Stimulated activated CD8-positive, alpha-beta memory T cell treated with anti-CD3 and anti-CD28 coated beads, Interleukin-4, amount 100 ng/mL, for 1 hour (primary cell): Measurements from ENCODE around the gene SLC38A8.

ENCODE experiments used
- DNase-seq, 2 donors: peaks; one replicate each; pipeline ENCODE4 v3.0.0-alpha.2; 2020; ENCODE audit warnings: low read depth in 2 of 2, low spot score in 1 of 2

SLC38A8 gene

DNA sequence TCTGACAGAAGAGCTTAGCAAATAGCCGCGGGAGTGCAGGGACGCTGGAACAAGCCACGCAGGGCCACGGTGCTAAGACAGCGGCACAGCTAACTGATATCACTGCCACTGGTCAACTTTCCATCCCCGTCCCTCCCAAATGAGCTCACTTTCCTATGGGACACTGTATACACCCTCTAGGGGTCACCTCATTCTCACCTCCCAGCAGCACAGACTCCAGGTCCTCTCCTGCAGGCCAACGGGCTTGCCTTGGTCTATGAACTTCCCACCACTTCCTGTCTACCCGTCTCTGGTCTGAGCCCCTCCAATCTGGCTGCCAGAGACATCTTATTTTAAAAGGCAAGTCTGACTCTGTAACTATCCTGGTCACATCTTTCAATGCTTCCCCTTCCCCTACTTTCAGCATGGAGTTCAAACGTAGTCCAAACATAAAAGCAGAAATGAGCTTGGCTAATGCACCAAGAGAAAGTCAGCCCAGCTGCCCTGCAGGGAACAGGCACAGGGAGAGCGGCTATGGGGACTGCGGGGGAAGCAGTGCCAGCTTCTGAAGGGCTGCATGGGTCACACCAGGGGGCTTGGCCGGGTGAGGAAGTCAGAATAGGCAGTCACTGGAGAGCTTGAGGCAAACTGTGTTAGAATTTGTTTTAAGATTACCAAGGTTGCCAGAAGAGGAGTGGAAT, 26.3 kb upstream of the SLC38A8 start:
- DNase-seq: no peak

DNA sequence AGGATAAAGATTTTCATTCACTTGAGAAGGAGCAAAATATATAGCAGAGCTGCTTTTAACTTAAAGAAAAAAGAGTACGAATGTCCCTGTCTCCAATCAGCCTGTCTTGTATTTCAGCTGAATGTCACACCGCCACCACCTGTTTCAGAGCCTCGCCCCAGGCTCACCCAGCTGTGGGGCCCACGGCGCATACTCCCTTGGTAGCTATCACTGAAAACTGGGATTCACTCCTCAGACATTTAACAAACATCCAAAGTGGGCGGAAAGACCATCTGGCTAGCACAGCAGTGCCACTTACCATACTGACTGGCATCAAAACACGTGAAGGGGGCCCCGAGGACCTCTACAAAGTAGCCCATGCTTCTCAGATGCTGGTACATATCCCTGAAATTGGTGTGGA, 25.4 kb upstream of the SLC38A8 start:
- no peak for DNase-seq

DNA sequence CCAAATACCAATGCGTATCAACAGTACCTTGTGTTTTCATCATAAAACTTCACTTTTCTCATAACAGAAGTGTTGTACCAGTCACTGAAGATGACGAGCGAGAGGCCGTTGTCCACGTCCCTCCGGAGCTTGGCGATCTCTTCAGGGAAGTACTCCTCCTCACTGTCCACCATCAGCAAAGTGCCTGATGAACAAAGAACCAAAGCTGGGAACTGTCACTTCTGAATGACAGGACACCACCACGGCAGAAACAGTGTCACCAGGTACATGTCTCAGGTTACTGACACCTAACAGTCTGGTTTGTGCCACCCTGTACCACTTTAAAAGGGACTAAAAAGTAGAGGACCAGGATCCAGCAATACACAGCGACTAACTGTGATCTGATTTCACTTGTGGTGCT, 25.0 kb upstream of the SLC38A8 start:
- no peak for DNase-seq

DNA sequence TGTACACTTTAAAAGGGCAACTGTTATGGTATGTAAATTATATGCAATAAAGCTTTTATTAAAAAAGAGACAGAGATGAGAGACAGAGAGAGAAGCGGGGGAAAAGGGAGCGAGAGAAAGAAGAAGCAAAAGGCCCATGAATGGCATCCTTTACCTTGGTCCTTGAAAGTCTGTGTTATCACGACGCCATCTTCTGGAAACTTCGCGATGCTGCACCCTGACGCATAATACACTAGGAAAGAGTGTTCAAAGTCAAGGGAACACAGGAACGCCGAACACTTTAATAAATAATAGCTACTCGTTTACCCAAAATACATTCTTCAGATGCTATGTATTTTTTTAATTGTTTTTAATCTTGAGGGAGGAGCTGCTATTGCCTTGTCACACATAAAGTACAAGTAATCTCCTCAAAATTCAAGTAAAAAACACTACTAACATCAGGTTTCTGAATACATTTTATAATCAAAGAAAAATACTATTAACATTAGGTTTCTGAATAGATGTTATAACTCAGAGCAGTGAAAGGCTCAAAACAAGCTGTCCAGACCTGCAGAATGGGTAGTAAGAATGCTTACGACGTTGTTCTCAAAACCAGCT, 23.0 kb upstream of the SLC38A8 start:
- no peak for DNase-seq

DNA sequence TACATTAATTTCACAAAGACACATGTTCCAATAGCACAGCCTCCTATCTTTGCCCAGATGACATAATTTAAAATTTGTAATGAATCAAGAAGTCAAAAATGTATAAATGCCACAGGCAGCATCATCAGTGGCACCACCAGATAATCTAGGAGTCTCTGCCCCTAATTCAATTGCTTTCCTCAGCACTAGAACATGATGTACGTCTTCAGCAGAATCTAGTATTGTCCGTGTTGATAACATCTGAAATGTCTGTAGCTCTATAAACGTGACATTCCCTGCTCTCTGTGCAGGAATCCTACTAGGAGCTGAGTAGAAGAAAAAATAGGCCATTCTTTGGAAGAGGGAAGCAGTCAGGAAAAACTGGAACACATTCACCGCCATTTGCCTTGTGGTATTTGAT, 21.4 kb upstream of the SLC38A8 start:
- no peak for DNase-seq

DNA sequence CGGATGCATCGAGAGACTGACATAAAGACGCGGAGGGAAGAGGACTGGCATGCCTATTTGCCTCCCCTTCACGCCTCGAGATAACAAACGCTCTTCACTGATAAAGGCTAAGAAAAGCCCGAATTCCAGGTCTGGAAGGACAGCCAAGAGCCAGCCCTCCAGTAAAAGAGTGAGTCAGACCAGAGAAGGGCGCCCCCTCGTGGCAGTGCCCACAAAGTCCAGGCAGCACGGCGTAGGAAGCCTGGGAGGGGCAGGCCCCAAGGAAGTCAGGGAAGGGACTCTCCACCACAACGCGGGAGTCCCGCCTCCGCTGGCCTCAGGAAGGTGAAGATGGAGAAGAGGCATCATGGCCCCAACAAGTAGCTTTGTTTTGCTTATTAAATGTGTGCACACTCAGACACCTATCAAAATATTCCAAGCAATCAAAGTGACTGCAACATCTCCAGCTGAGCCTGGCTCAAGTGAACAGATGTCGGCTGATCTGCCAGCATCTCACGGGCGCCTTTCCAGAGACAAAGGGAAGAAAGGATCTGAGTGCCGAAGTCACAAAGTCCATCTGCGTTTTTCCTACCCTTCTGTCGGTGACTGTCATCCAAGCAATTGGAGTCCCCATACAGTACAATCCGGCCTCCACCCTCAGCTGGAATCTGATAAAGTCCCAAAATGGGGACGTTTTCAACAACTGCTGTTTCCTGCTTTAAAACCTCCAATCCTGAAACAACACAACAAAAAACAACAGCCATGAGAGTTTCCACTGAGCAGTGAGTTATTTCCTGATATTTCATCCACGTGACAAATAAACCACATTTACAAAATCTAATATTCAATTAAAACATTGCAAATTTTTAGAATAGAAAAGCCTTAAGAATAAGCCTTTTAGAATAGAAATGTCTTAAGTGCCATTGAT, 20.4 kb upstream of the SLC38A8 start:
- DNase-seq: peak in 1 of 2 donors; percentile 14

DNA sequence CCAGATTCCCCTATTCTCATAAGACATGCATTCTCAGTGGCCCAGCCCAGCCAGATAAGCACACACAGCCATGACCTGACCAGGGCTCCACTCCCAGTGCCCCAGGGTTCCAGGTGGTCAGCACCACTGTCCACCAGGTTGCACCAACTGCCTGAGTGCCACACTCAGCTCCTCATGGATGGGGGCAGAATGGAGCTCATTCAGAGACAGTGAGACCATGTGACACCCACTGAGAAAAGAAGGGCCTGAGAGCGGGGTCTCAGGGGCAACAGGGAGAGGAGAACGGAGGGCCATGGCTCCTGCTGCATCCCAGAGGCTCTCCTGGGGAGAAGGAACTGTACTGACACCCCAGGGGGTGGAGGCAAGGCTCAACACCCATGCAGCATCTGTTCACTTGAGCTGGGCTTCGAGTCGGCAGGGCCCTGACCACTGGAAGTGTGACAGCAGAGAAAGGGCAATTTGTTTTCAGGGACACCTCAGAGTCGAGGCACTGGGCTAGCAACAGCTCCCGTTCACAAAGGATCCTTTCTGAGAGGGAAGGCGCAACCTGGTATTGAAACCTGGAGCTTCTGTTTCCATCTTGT, 18.7 kb upstream of the SLC38A8 start:
- DNase-seq: no peak

DNA sequence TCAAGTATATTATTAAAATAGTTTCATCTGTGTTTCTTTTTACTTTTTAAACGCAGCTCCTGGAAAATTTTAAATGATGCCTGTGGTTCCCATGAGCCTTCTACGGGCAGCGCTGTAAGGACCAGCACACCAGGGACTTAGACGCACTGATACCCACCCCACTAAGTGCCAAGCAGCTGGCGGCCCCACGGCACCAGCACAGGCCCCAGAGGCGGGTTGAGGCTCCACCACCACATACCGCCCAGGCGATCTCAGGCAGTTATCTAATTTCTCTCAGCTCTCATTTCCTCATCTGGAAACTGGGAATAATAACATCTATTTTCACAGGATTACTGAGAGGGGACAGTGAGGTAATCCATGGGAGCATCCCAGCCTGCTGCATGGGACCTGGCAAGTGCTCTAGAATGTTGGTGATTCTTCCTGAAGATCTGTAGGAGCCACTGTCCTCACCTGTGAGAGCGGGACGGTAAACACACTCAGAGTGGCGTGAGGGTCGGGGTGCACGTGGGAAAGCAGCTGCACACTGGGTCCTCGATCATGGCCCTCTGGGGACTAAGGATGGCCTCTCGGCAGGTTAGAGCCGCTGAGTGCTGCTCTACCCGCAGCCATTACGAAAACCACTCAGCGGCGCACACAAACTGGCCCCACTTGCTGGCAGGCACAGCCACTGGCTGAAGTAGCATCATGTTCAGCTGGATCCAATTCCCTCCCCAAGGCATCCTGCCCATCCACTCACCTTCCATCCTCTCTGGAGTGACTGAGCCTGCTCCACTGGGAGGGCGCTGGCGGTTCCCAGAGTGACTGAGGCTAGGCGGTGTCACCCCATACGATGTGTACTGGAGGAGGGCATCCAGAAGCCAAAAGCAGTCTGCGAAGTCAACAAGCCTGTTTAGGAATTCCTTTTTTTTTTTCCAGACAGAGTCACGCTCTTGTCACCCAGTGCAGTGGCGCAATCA, 17.6 kb upstream of the SLC38A8 start:
- no peak for DNase-seq

DNA sequence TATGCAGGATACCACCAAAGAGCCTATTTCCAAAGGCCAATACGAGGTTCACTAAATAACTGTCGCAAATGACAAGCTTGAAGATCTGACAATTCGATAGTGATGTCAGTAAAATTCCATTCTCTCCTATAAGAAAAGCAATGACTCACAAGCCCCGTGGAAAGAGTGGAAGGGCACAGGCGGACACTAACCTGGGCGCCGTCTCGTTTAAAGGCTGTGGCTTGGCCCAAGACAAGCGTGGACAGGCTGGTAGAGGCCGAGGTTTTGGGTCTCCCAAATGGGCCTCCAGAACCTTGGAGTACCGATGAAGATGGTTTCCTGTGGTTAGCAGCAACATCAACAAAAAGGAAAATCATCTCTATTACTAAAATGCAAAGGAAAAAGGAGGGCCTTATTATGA, 16.5 kb upstream of the SLC38A8 start:
- no peak for DNase-seq

DNA sequence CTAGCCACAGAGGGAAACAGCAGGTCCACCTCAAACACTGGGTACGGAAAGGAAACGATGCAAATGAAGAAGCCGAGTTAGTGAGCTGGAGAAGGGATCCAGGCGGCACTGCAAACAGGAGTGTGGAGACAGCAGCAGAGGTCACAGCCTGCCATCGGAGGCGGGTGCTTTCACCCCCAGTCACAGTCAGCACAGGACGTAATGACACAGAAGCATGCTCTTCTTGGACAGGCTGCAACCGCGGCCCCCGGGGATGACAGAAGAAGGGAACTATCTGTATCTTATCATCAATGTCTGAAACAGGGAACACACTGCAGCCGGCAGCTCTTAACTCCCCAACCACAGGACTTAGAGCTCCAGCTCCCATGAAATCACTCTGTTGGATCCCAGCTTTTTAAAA, 16.1 kb upstream of the SLC38A8 start:
- no peak for DNase-seq

DNA sequence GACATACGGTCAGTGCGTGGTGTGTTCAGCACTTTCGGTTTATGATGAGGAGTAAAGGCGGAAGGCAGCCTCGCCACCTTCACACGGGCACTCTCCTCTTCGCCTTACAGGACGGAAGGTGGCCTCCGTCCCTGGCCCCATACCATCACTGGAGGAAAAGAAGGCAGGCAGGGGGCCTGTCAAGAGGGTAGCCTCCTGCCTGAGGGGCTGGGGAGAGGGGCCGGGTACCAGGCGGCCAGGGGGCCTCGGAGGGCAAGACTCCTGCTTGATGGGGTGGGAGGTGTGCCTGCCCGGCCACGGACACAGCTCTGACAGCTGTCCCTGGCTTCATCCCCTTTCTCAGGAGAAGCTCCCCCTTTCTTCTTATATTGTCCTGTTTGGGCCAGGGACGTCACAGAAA, 15.6 kb upstream of the SLC38A8 start:
- no peak for DNase-seq

DNA sequence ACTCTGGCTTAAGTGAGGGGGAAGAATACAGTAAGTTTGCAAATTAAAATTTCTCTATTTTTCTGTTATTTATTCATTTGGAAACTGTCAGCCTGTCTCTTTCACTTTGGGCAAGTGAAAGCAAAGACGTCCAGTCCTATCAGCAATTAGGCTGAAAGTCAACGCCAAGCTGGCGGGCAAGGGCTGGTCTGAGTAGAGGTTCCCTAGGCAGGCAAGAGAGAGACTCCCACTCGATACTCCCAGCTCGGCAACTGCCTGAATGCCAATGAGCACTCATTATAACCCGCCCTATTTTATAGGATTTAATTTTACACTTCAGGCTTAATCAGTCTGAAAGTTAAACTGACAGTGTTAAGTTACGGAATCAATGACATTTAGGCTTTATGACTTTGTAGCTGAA, 14.3 kb upstream of the SLC38A8 start:
- no peak for DNase-seq

DNA sequence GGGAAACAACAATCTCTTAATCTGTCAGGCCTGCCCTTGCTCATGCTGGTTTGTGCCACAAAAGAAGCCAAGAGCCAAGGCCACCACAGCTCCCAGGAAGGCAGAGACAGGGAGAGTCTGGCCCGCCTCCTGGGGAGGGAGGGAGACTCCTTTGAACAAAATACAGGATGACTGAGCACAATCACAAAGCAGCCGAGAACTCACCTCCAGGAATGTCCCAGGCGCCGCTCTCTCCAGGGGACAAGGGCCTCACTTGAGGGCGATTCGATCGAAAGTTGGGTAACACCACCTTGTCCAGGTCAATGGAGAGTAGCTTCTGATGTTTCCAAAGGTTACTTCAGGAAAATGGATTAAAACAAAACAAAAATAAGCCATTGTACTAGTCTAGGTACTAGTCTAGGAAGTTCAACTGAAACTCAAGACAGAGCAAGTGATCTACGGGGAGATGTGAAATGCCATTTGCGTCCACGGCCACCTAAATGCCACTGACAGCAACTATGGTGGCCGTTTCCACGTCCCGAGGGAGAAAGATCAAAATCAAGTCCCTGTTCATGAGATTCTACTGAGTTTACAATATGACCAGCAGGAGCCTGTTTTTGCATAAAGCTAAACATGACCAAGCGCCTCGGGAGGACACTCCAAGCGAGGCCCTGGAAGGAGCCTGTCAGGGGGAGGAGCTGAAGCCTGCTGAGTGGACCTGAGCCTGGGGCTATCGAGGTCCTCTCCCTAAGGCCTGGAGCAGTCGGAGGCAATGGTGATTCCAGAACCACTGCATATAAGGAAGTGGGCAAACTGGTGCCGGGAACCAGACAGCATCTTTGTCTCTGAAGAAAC, 13.4 kb upstream of the SLC38A8 start:
- DNase-seq: no peak

DNA sequence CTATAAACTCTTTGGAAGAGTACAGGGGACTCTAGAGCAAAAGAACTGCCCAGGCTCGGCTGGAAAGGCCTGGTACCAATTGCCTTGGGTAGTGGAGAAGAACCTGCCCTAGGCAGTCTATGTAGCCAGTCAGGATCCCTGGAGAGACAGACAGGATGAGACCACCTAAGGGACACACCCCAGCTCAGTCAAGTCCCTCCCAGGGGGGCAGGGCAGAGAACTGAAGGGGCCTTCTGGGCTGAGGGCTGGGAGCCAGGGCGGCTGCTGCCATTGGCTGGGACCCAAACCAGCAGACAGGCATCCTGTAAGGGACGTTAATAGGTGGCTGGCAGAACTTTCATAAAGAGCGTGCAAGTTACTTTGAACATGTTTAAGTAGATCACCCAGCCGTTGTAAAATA, 12.8 kb upstream of the SLC38A8 start:
- no peak for DNase-seq

DNA sequence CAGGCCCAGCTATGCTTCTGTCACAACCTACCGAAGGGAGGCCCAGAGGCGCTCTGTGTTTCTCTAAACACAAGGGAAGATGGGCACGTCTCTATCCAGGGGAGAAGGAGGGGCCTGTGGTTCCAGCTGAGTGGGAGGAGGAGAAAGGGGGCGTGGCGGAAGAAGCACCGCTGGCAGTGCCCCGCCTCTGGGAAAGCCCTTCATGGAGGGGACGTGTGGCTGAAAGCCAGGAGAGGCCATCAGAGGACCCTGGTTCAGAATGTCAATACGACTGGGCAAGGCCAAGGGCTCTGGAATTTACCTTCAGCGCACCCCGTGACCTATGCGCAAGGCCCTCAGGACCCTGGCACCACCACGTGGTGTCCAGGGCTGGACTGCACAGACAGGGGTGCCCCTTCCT, 12.3 kb upstream of the SLC38A8 start:
- DNase-seq: no peak

DNA sequence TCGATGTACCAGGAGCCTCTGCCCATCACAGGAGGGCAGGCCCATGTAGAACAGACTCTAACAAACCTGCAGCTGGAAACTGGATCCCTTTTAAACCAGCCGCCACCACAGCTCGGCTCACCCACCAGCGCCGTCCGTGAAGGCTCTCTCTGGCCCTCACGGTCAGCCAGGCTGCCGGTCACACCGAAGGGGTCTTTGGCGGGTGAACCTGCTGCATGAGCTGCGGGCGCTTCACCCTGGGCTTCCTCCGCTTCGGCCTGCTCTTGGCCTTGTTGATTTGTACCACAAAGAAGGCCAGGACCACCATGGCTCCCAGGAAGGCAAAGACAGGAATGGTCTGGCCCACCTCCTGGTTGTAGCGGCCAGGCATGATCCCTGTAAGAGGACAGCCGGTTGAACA, 11.7 kb upstream of the SLC38A8 start:
- no peak for DNase-seq

DNA sequence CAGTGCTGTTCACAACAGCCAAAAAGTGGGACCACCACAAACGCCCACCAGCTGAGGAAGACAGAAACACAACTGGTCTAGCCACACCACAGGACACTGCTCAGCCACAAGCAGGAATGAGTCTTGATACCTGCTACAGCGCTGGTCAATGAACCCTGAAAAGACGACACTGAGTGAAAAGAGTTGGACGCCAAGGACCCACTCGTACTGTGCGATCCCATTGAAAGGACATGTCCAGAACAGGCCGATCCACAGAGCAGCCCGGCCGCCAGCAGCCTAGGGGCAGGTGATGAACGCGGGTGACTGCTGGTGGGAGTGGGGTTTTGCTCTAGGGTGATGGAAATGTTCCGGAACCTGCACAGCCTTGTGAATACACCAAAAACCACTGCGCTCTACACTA, 10.6 kb upstream of the SLC38A8 start:
- DNase-seq: no peak

DNA sequence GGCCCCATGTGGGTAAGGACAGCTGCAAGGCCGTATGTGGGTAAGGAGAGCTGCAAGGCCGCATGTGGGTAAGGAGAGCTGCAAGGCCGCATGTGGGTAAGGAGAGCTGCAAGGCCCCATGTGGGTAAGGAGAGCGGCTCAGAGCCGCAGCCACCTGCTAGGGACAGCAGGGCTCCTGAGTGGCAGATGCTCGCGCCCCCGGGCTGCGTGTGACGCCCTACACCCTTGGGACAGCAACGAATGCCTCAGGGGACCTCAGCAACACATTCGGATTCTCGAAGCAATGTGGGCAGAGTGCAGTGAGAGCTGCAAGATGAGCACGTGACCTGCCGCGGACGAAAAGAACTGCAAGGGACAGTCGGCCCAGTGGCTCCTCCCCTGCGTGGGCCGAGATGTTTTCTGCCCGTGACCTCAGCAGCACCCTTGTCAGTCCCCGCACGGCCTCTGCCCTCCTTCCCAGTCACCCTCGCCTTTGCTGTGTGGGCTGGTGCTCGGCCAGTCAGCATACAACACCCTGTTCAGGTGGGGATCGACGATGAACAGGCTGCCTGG, 9.6 kb upstream of the SLC38A8 start:
- no peak for DNase-seq

DNA sequence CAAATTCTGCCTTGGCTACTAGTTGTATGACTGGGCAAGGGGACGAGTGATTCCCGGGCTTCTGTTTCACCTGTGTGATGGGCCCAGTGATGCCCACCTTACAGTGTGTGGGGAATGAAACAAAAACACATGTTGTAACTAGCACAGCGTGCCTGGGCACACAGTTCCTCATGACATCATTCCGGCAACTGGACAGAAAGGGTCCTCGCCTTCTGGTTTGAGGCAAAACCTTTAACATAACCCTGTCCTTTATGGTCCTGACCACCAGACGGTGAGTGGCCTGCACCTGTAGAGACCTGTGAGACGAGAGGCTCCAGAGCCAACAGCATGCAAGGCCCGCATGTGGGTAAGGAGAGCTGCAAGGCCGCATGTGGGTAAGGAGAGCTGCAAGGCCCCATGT, 7.7 kb upstream of the SLC38A8 start:
- DNase-seq: no peak
